ENCODE data around the gene ZFAND3. TPM values are rescaled to one million over a fixed set of nuclear protein-coding genes. Genes with fewer than 3 reads are reported as not detected.

The ZFAND3 gene
- total RNA-seq, 1 donor from 2014 or later = 84.4 TPM

DNA sequence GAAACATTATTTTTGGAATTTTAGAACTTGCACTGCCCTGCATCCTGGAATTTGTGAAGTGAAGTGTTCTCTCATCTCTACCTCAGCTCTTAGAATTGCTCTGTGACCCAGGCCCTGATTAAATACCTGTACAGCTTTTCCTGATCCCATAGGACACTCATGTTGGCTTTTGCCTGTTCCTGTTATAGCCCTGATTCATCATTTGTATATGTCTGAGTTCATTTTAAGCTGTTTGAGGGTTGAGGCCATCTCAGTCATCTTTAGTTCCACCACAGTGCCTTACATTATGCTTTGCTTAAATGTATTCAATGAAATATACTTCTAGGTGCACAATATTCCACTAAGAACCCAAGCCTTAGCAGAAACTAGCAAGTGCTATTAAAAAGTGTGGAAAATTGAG is 26.4 kb downstream of the ZFAND3 start:
- TF ChIP-seq, protein P1, sequence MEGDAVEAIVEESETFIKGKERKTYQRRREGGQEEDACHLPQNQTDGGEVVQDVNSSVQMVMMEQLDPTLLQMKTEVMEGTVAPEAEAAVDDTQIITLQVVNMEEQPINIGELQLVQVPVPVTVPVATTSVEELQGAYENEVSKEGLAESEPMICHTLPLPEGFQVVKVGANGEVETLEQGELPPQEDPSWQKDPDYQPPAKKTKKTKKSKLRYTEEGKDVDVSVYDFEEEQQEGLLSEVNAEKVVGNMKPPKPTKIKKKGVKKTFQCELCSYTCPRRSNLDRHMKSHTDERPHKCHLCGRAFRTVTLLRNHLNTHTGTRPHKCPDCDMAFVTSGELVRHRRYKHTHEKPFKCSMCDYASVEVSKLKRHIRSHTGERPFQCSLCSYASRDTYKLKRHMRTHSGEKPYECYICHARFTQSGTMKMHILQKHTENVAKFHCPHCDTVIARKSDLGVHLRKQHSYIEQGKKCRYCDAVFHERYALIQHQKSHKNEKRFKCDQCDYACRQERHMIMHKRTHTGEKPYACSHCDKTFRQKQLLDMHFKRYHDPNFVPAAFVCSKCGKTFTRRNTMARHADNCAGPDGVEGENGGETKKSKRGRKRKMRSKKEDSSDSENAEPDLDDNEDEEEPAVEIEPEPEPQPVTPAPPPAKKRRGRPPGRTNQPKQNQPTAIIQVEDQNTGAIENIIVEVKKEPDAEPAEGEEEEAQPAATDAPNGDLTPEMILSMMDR (IDR thresholded peaks at IDR 0.05) = no peak
- H3K36me3 Mint-ChIP-seq (ENCODE audit: unreplicated experiment) = no peaks in the 10 kb centered on the region
- H3K27ac Mint-ChIP-seq (ENCODE audit: unreplicated experiment) = peak overlapping the region; percentile 42
- no peak overlapping the region for H3K4me3 Mint-ChIP-seq (ENCODE audit: unreplicated experiment)
- DNase-seq (ENCODE audit: extremely low spot score, unreplicated experiment) = no peak
- no peaks in the 10 kb centered on the region for H3K27me3 Mint-ChIP-seq (ENCODE audit: unreplicated experiment)
- H3K4me1 Mint-ChIP-seq (ENCODE audit: unreplicated experiment) = peaks cover 50% of the 10 kb centered on the region
- H3K9me3 Mint-ChIP-seq (ENCODE audit: unreplicated experiment) = no peaks in the 10 kb centered on the region

DNA sequence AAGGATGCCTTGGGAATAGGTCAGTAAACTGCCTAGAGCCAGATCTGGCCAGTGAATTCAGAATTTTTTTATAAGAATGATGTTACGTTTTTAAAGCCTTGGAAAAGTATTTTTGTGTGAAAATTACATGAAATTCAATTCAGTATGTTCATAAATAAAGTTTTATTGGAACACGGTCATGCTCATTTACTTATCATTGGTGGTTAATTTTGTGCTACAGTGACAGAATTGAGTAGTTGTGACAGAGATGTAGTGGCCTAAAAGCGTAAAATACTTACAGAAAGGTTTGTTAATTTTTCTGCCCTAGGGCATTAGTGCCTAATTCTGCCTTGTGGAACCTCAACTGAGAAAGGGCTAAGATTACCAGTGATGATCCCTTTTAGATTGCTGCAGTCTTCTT is 28.2 kb downstream of the ZFAND3 start:
- Mint-ChIP-seq H3K27me3 (ENCODE audit: unreplicated experiment) (no peaks in the 10 kb centered on the region), H3K36me3 (ENCODE audit: unreplicated experiment) (peaks cover 3% of the 10 kb centered on the region), H3K9me3 (ENCODE audit: unreplicated experiment) (no peaks in the 10 kb centered on the region), H3K4me1 (ENCODE audit: unreplicated experiment) (peaks cover 47% of the 10 kb centered on the region), H3K27ac (ENCODE audit: unreplicated experiment) (no peak overlapping the region), H3K4me3 (ENCODE audit: unreplicated experiment) (no peak overlapping the region)
- TF ChIP-seq, protein P1 (IDR thresholded peaks at IDR 0.05) = no peak
- no peak for DNase-seq (ENCODE audit: extremely low spot score, unreplicated experiment)

DNA sequence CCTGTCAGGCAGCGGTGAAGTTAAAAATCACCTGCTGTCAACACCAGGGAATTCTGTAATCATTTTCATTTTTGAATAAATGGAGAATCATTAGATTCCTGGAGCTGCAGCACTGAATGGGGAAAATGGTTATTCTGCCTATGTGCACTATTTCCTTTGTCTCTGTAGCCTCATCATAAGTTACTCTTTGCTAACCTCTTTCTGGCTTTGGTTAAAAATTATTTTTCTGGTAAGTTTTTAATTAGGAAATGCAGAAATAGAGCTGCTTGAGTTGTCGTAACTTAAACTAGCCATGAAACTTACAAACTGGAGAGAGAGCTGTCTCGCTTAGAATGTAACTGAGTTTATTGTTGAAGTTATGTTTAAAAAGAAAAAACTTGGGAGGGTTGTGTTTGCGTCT is 28.8 kb downstream of the ZFAND3 start:
- no peak for DNase-seq (ENCODE audit: extremely low spot score, unreplicated experiment)
- Mint-ChIP-seq H3K27ac (ENCODE audit: unreplicated experiment) (no peak overlapping the region), H3K36me3 (ENCODE audit: unreplicated experiment) (peaks cover 3% of the 10 kb centered on the region), H3K27me3 (ENCODE audit: unreplicated experiment) (no peaks in the 10 kb centered on the region), H3K4me1 (ENCODE audit: unreplicated experiment) (peaks cover 48% of the 10 kb centered on the region), H3K9me3 (ENCODE audit: unreplicated experiment) (no peaks in the 10 kb centered on the region), H3K4me3 (ENCODE audit: unreplicated experiment) (no peak overlapping the region)
- TF ChIP-seq, protein P1 (IDR thresholded peaks at IDR 0.05) = no peak

DNA sequence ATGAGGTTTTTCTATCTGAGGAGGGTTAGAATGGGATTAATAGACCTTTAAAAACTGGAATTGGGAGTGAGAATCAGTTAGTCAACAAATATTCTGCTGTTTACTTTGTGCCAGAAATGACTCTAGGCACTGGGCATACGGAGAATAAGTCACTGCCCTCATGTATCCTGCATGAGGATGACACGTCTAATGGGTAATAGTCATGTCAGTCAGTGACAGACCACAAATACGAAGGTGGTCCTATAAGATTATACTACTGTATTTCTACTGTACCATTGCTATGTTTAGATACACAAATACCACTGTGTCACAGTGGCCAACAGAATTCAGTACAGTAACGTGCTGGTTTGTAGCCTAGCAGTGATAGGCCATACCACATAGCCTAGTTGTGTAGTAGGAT is 30.7 kb downstream of the ZFAND3 start:
- TF ChIP-seq, protein P1 (IDR thresholded peaks at IDR 0.05) = no peak
- peaks cover 3% of the 10 kb centered on the region for H3K36me3 Mint-ChIP-seq (ENCODE audit: unreplicated experiment)

DNA sequence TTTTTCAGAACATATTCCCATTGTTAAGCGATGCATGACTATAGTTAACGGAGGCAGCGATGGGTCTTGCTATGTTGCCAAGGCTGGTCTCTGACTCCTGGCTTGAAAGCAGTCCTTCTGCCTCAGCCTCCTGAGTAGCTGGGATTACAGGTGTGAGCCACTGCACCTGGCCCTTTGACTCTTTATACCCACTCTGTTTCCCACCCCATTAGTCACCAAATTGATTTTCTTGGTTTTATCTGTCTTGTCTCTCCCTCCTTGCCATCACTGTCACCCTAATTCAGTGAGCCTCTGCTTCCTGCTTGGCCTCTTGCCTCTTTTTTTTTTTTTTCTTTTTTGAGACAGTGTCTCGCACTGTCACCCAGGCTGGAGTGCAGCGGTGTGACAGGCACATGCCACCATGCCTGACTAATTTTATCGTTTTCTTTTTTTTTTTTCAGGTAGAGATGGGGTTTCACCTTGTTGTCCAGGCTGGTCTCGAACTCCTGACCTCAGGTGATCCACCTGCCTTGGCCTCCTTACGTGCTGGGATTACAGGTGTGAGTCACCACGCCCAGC is 31.3 kb downstream of the ZFAND3 start:
- TF ChIP-seq, protein P1 (IDR thresholded peaks at IDR 0.05) = no peak
- Mint-ChIP-seq H3K27me3 (ENCODE audit: unreplicated experiment) (no peaks in the 10 kb centered on the region), H3K27ac (ENCODE audit: unreplicated experiment) (no peak overlapping the region), H3K36me3 (ENCODE audit: unreplicated experiment) (peaks cover 3% of the 10 kb centered on the region), H3K4me3 (ENCODE audit: unreplicated experiment) (no peak overlapping the region), H3K9me3 (ENCODE audit: unreplicated experiment) (no peaks in the 10 kb centered on the region), H3K4me1 (ENCODE audit: unreplicated experiment) (peaks cover 33% of the 10 kb centered on the region)
- DNase-seq (ENCODE audit: extremely low spot score, unreplicated experiment) = no peak

More for the DNA sequence above, 30.7 kb downstream of the ZFAND3 start:
- H3K9me3 Mint-ChIP-seq (ENCODE audit: unreplicated experiment) = no peaks in the 10 kb centered on the region
- no peak overlapping the region for H3K27ac Mint-ChIP-seq (ENCODE audit: unreplicated experiment)
- no peak for DNase-seq (ENCODE audit: extremely low spot score, unreplicated experiment)
- H3K27me3 Mint-ChIP-seq (ENCODE audit: unreplicated experiment) = no peaks in the 10 kb centered on the region
- H3K4me3 Mint-ChIP-seq (ENCODE audit: unreplicated experiment) = no peak overlapping the region
- H3K4me1 Mint-ChIP-seq (ENCODE audit: unreplicated experiment) = peaks cover 39% of the 10 kb centered on the region
